ENCODE results near the gene TMOD2.

- TF ChIP-seq CTCF (IDR thresholded peaks at IDR 0.05) = no peak
- no peak for TF ChIP-seq EZH2 (IDR thresholded peaks at IDR 0.05)
- TF ChIP-seq EZH2phosphoT487 (IDR thresholded peaks at IDR 0.05) = no peak
Observed at GRCh38 chr15:51781506-51781905, 30.1 kb downstream of the TMOD2 start.
